Measurements from ENCODE around the gene CWC27.
A peak's percentile ranks its signal among the peaks of the same experiment; 100 is the strongest.
"Not testable (repeated sequence)": the region's sequence is repeated elsewhere in the genome, so short reads cannot be mapped to it uniquely, and the experiment has no call there.

The CWC27 gene

GRCh38 chr5:64789457-64789856 is 20.7 kb downstream of the CWC27 start:
- no peak for FAIRE-seq

GRCh38 chr5:64790210-64790609 is 21.5 kb downstream of the CWC27 start:
- FAIRE-seq = no peak

- FAIRE-seq = no peak
Measured at GRCh38 chr5:64792469-64792868, 23.7 kb downstream of the CWC27 start.

- no peak for FAIRE-seq
Measured at GRCh38 chr5:64794053-64794770, 25.5 kb downstream of the CWC27 start.

GRCh38 chr5:64796301-64796700 is 27.6 kb downstream of the CWC27 start:
- FAIRE-seq = no peak

GRCh38 chr5:64800926-64801325 is 32.2 kb downstream of the CWC27 start:
- FAIRE-seq = no peak

- FAIRE-seq = peak; percentile 84
Measured at GRCh38 chr5:64806537-64806936, 37.8 kb downstream of the CWC27 start.

GRCh38 chr5:64807520-64807919 is 38.8 kb downstream of the CWC27 start:
- FAIRE-seq = no peak

- peak; percentile 97 for FAIRE-seq
Measured at GRCh38 chr5:64811050-64811640, 42.4 kb downstream of the CWC27 start.

- FAIRE-seq = no peak
Measured at GRCh38 chr5:64814073-64814472, 45.3 kb downstream of the CWC27 start.

GRCh38 chr5:64818245-64818644 is 49.5 kb downstream of the CWC27 start:
- FAIRE-seq = peak; percentile 21

- FAIRE-seq = not testable (repeated sequence)
Measured at GRCh38 chr5:64819345-64819744, 50.6 kb downstream of the CWC27 start.

GRCh38 chr5:64822320-64822719 is 53.6 kb downstream of the CWC27 start:
- FAIRE-seq = no peak

GRCh38 chr5:64826541-64826940 is 57.8 kb downstream of the CWC27 start:
- FAIRE-seq = peak; percentile 58

- no peak for FAIRE-seq
Measured at GRCh38 chr5:64827703-64828102, 59.0 kb downstream of the CWC27 start.

- not testable (repeated sequence) for FAIRE-seq
Measured at GRCh38 chr5:64830650-64831049, 61.9 kb downstream of the CWC27 start.

- peak; percentile 33 for FAIRE-seq
Measured at GRCh38 chr5:64831996-64832395, 63.3 kb downstream of the CWC27 start.

GRCh38 chr5:64834037-64834436 is 65.3 kb downstream of the CWC27 start:
- FAIRE-seq = peak; percentile 51

GRCh38 chr5:64834611-64835010 is 65.9 kb downstream of the CWC27 start:
- FAIRE-seq = no peak

GRCh38 chr5:64835266-64835665 is 66.5 kb downstream of the CWC27 start:
- no peak for FAIRE-seq

GRCh38 chr5:64836190-64836755 is 67.5 kb downstream of the CWC27 start:
- FAIRE-seq = no peak

- no peak for FAIRE-seq
Measured at GRCh38 chr5:64836786-64837185, 68.1 kb downstream of the CWC27 start.

GRCh38 chr5:64838376-64838775 is 69.6 kb downstream of the CWC27 start:
- no peak for FAIRE-seq

- FAIRE-seq = no peak
Measured at GRCh38 chr5:64838803-64839202, 70.1 kb downstream of the CWC27 start.

Data from islet of Langerhans (tissue), 1 donor.